GM12878 (cell line): ENCODE results near the gene ITGB3BP. TPM values are rescaled to one million over a fixed set of nuclear protein-coding genes. Genes with fewer than 3 reads are reported as not detected.

Experiments
- ATAC-seq: fragments of 200-7000 bp; cut with Tn5 transposase; 3 replicates; pipeline ENCODE4 v1.9.1; 2020; ENCODE audit warnings: mild to moderate bottlenecking, moderate library complexity
- BruUV-seq: library from RNA; stranded (reverse); fragments of 400-500 nt; replicated peaks from 2 replicates; lab custom pipeline; 2021; lab: Mats Ljungman, UMichigan
- CTCF ChIA-PET: fragments of 300-600 bp; sonication (Branson Sonifier 250); formaldehyde crosslinking; extraction: SDS; loops from one replicate; lab custom pipeline; 2021; ENCODE audit warnings: inconsistent platforms; lab: Yijun Ruan, JAX
- POLR2A ChIA-PET: fragments of 350-600 bp; formaldehyde crosslinking; extraction: SDS; loops from one replicate; lab custom pipeline; 2021; ENCODE audit warnings: inconsistent platforms; lab: Charles Lee
- RAD21 ChIA-PET: fragments of 300-600 bp; sonication (Branson Sonifier 250); formaldehyde crosslinking; loops from one replicate; lab custom pipeline; 2023; ENCODE audit warnings: antibody characterized with exemption; ENCODE audit not compliant: unreplicated experiment; lab: Charles Lee
- SMC1A ChIA-PET: fragments of 300-600 bp; sonication (Branson Sonifier 250); formaldehyde crosslinking; loops from one replicate; lab custom pipeline; 2023; ENCODE audit not compliant: unreplicated experiment, uncharacterized antibody; lab: Charles Lee
- DNase-seq: peaks from one replicate; pipeline ENCODE4 v3.0.0-alpha.2; 2011; ENCODE audit warnings: low read depth, low spot score
- FAIRE-seq: peaks from 3 replicates; lab custom pipeline; 2011; peaks lifted over from hg19 to GRCh38; lab: Jason Lieb, UNC
- H2AFZ ChIP-seq: 2 replicates; pipeline ENCODE4 v1.6.0; 2011; ENCODE audit warnings: low read depth, low read length, control low read depth; ENCODE audit not compliant: control insufficient read depth
- H3K27ac ChIP-seq: 2 replicates; pipeline ENCODE4 v1.5.1; 2011; ENCODE audit warnings: control low read depth; ENCODE audit not compliant: control insufficient read depth, insufficient read depth
- H3K27me3 ChIP-seq, 2 experiments: replicated peaks in 1 of 2; 2 replicates each; pipeline versions ENCODE4 v1.6.0 to v1.6.1; 2011; ENCODE audit warnings: low read length in 1 of 2; ENCODE audit not compliant: control insufficient read depth in 2 of 2, insufficient read depth in 2 of 2
- H3K36me3 ChIP-seq, 2 experiments: 2 replicates each; pipeline ENCODE4 v1.5.1; 2011; ENCODE audit warnings: low read length in 1 of 2; ENCODE audit not compliant: control insufficient read depth in 2 of 2, insufficient read depth in 2 of 2
- H3K4me1 ChIP-seq: 2 replicates; pipeline ENCODE4 v1.6.1; 2011; ENCODE audit warnings: mild to moderate bottlenecking, low read length, moderate library complexity, mixed read lengths; ENCODE audit not compliant: control insufficient read depth, insufficient read depth
- H3K4me2 ChIP-seq: 2 replicates; pipeline ENCODE4 v1.6.0; 2011; ENCODE audit warnings: control low read depth; ENCODE audit not compliant: control insufficient read depth, insufficient read depth
- H3K4me3 ChIP-seq: fragments of 200-600 bp; sonication (generic); 2 replicates; pipeline ENCODE4 v1.5.1; 2016
- H3K79me2 ChIP-seq: 2 replicates; pipeline ENCODE4 v1.6.0; 2011; ENCODE audit warnings: low read length; ENCODE audit not compliant: control insufficient read depth, insufficient read depth
- H3K9ac ChIP-seq: 2 replicates; pipeline ENCODE4 v1.8.0; 2011; ENCODE audit warnings: low read length, control low read depth, mixed read lengths; ENCODE audit not compliant: control insufficient read depth, insufficient read depth
- H3K9me3 ChIP-seq: replicated peaks from 3 replicates; pipeline ENCODE4 v1.5.1; 2011; ENCODE audit warnings: mild to moderate bottlenecking, low read length; ENCODE audit not compliant: control insufficient read depth, insufficient read depth
- H4K20me1 ChIP-seq: 2 replicates; pipeline ENCODE4 v1.6.0; 2011; ENCODE audit not compliant: control insufficient read depth, insufficient read depth
- RAD21 ChIP-seq: IDR thresholded peaks from 2 replicates; pipeline ENCODE4 v1.6.1; 2011; ENCODE audit warnings: mild to moderate bottlenecking, low read depth, low read length, moderate library complexity; ENCODE audit not compliant: insufficient read depth
- RELB ChIP-seq: fragments of 450-650 bp; IDR thresholded peaks from 2 replicates; pipeline ENCODE4 v1.6.1; 2017; ENCODE audit warnings: low read depth, mild to moderate bottlenecking, moderate library complexity
- SMC3 ChIP-seq: IDR thresholded peaks from 2 replicates; pipeline ENCODE4 v1.6.1; 2011; ENCODE audit warnings: low read length, improper control_type of control experiment, borderline replicate concordance
- WGBS: methylation state at CpG from one replicate; pipeline ENCODE4 v1.1.6; 2016; ENCODE audit warnings: low lambda C conversion rate; ENCODE audit not compliant: insufficient replicate concordance, insufficient coverage; ENCODE audit errors: missing lambda C conversion rate; 5-methylcytosine and 5-hydroxymethylcytosine counted together
- in situ Hi-C: fragments of 300-500 bp; cut with MboI; formaldehyde crosslinking; loops from 9 replicates; pipeline ENCODE4 v1.14.3; 2018; ENCODE audit warnings: mixed read lengths
- intact Hi-C: fragments of 100-400 bp; cut with micrococcal nuclease; formaldehyde crosslinking; loops from one replicate; pipeline ENCODE4 v1.14.2; 2022; ENCODE audit not compliant: unreplicated experiment
- polyA plus RNA-seq, 11 experiments: library from polyadenylated mRNA; depleted of rRNA in 4 of 11; unstranded in 6 of 11; stranded (reverse) in 5 of 11; fragments of >200 nt; fragmentation: Nextera tagmentation in 4 of 11; fragmentation: Illumina TruSeq in 1 of 11; extraction: Ambion mirVana in 4 of 11; extraction: Trizol in 1 of 11; gene quantifications; 1 replicate in 1 of 11; 2 replicates in 10 of 11; pipeline versions ENCODE4 v1.2.1 to v1.2.3, GENCODE V29; 2011 to 2016; ENCODE audit warnings: inconsistent platforms in 2 of 11, missing spikeins in 2 of 11, low read depth in 1 of 11
- total RNA-seq, 4 experiments: library from RNA; depleted of rRNA in 3 of 4; stranded (reverse); fragments of >200 nt in 3 of 4; fragmentation: Illumina TruSeq in 1 of 4; extraction: Trizol in 1 of 4; gene quantifications; 2 replicates each; pipeline versions ENCODE4 v1.2.1 to v1.2.3, GENCODE V29; 2013 to 2021
- TF ChIP-seq, protein P1 (sequence below), 3 experiments: IDR thresholded peaks in 2 of 3; conservative IDR thresholded peaks in 1 of 3; 2 replicates each; pipeline ENCODE4 v1.5.1; 2011; ENCODE audit warnings: low read depth in 3 of 3, low read length in 3 of 3, mild to moderate bottlenecking in 3 of 3, control low read depth in 2 of 3, moderate library complexity in 2 of 3, inconsistent platforms in 1 of 3, mixed read lengths in 1 of 3; ENCODE audit not compliant: control insufficient read depth in 2 of 3, insufficient read depth in 1 of 3; ENCODE audit errors: extremely low read depth in 1 of 3

ITGB3BP gene
- total and polyA plus RNA-seq, 10 of the 15 experiments (the other 5 are each of a cell fraction or from before 2014, with no cell fraction given) = 39.2 to 86.2 (median 61.8) TPM

GRCh38 chr1:63537940-63538339 is 14.9 kb upstream of the ITGB3BP start:
- Histone ChIP-seq H3K36me3 (no peaks in the 10 kb centered on the region; a peak in 1 of 4 replicates), H3K4me1 (no peaks in the 10 kb centered on the region), H3K9me3 (no peaks in the 10 kb centered on the region), H4K20me1 (no peaks in the 10 kb centered on the region), H3K9ac (no peak overlapping the region), H2AFZ (no peak overlapping the region), H3K4me3 (no peak overlapping the region), H3K4me2 (no peak overlapping the region), H3K27ac (no peak overlapping the region), H3K27me3 (no peaks in the 10 kb centered on the region), H3K79me2 (no peaks in the 10 kb centered on the region)
- ChIA-PET CTCF (interaction anchor here (0.8 to 7.2 kb wide), 28 partner anchors 9 to 698 kb away, joined by 3 to 48 read pairs (median 4); partner anchors contain the start of genes EFCAB7 and ITGB3BP), RAD21 (interaction anchor here (0.6 to 1.9 kb wide), 13 partner anchors 10 to 696 kb away, joined by 3 to 8 read pairs (median 4); no protein-coding TSS in a partner anchor), SMC1A (interaction anchor here (0.7 to 2.2 kb wide), 14 partner anchors 10 to 696 kb away, joined by 3 to 14 read pairs (median 4); partner anchors contain the start of genes EFCAB7 and ITGB3BP), POLR2A (no interaction called here)
- intact Hi-C loops = loop anchor here (5.0 kb wide), 1 partner anchor 221 kb away; no protein-coding TSS in a partner anchor
- BruUV-seq = no TSS peak
- in situ Hi-C loops = no loop called here
- DNase-seq = no peak
- ATAC-seq = no peak
- WGBS = 0% methylated on average over 1 of the region's 1 CpG
- peak; percentile 38 for TF ChIP-seq RAD21
- no peak for TF ChIP-seq RELB
- TF ChIP-seq, protein P1, sequence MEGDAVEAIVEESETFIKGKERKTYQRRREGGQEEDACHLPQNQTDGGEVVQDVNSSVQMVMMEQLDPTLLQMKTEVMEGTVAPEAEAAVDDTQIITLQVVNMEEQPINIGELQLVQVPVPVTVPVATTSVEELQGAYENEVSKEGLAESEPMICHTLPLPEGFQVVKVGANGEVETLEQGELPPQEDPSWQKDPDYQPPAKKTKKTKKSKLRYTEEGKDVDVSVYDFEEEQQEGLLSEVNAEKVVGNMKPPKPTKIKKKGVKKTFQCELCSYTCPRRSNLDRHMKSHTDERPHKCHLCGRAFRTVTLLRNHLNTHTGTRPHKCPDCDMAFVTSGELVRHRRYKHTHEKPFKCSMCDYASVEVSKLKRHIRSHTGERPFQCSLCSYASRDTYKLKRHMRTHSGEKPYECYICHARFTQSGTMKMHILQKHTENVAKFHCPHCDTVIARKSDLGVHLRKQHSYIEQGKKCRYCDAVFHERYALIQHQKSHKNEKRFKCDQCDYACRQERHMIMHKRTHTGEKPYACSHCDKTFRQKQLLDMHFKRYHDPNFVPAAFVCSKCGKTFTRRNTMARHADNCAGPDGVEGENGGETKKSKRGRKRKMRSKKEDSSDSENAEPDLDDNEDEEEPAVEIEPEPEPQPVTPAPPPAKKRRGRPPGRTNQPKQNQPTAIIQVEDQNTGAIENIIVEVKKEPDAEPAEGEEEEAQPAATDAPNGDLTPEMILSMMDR (IDR thresholded peaks at IDR 0.05 in 2 of 3, conservative IDR thresholded peaks at IDR 0.05 in 1 of 3; ENCODE audit: control insufficient read depth in 2 of 3, extremely low read depth in 1 of 3, insufficient read depth in 1 of 3, low read depth in 3 of 3, low read length in 3 of 3) = peak in 1 of 3 experiments; percentile 21; a peak in 2 of 6 replicates
- peak; percentile 41; the same call in 1 of the 2 replicates for TF ChIP-seq SMC3
- FAIRE-seq = no peak
